MCF 10A (cell line): Measurements from ENCODE around the gene NFKBIZ. TPM values are rescaled to one million over a fixed set of nuclear protein-coding genes. Genes with fewer than 3 reads are reported as not detected.
"Not testable (repeated sequence)": the region's sequence is repeated elsewhere in the genome, so short reads cannot be mapped to it uniquely, and the experiment has no call there.

Source experiments
- BruUV-seq: library from RNA; stranded (reverse); fragments of 400-500 nt; replicated peaks from 2 replicates; lab custom pipeline; 2021; lab: Mats Ljungman, UMichigan
- CTCF ChIA-PET: fragments of 300-600 bp; sonication (Branson Sonifier 250); formaldehyde crosslinking; extraction: SDS; loops from one replicate; lab custom pipeline; 2021; ENCODE audit warnings: antibody characterized with exemption, inconsistent platforms; lab: Yijun Ruan, JAX
- POLR2A ChIA-PET: fragments of 300-600, 350-650 bp; sonication (Branson Sonifier 250); formaldehyde crosslinking; extraction: SDS; loops from one replicate; lab custom pipeline; 2020; ENCODE audit warnings: antibody characterized with exemption, inconsistent platforms; lab: Yijun Ruan, JAX
- DNase-seq: peaks from one replicate; pipeline ENCODE4 v3.0.0-alpha.2; 2018; ENCODE audit not compliant: unreplicated experiment
- H3K27ac Mint-ChIP-seq: one replicate; pipeline ENCODE4 v1.8.0; 2022; ENCODE audit warnings: mild to moderate bottlenecking, low read depth, mixed read lengths; ENCODE audit not compliant: unreplicated experiment
- H3K27me3 Mint-ChIP-seq: one replicate; pipeline ENCODE4 v1.8.0; 2022; ENCODE audit warnings: mixed read lengths; ENCODE audit not compliant: insufficient read depth, unreplicated experiment
- H3K36me3 Mint-ChIP-seq: one replicate; pipeline ENCODE4 v1.8.0; 2022; ENCODE audit warnings: mild to moderate bottlenecking, moderate library complexity, mixed read lengths; ENCODE audit not compliant: insufficient read depth, unreplicated experiment
- H3K4me1 Mint-ChIP-seq: one replicate; pipeline ENCODE4 v1.8.0; 2022; ENCODE audit warnings: mixed read lengths; ENCODE audit not compliant: insufficient read depth, unreplicated experiment
- H3K4me3 Mint-ChIP-seq: one replicate; pipeline ENCODE4 v1.8.0; 2022; ENCODE audit warnings: mild to moderate bottlenecking, moderate library complexity, mixed read lengths; ENCODE audit not compliant: unreplicated experiment
- H3K9me3 Mint-ChIP-seq: one replicate; pipeline ENCODE4 v1.8.0; 2022; ENCODE audit warnings: mixed read lengths; ENCODE audit not compliant: unreplicated experiment
- intact Hi-C: fragments of 100-400 bp; cut with micrococcal nuclease; formaldehyde crosslinking; loops from 2 replicates; pipeline ENCODE4 v1.14.1; 2022
- total RNA-seq: library from RNA; stranded (reverse); gene quantifications from 2 replicates; pipeline ENCODE4 v1.2.3, GENCODE V29; 2022
- TF ChIP-seq, protein P1 (sequence below): fragments of 200-600 bp; IDR thresholded peaks from one replicate; pipeline ENCODE4 v1.8.0; 2022; ENCODE audit warnings: antibody characterized with exemption, mild to moderate bottlenecking; ENCODE audit not compliant: unreplicated experiment

NFKBIZ gene
- total RNA-seq, 1 experiment from 2014 or later: 58.8 TPM

GRCh38 chr3:101879623-101880284 lies 30.4 kb downstream of the NFKBIZ start:
- CTCF ChIA-PET: no interaction called here
- Mint-ChIP-seq H3K36me3 (no peaks in the 10 kb centered on the region), H3K27me3 (no peaks in the 10 kb centered on the region), H3K4me1 (peaks cover 10% of the 10 kb centered on the region), H3K9me3 (peaks cover 2% of the 10 kb centered on the region), H3K27ac (no peak overlapping the region), H3K4me3 (no peak overlapping the region)
- TF ChIP-seq, protein P1, sequence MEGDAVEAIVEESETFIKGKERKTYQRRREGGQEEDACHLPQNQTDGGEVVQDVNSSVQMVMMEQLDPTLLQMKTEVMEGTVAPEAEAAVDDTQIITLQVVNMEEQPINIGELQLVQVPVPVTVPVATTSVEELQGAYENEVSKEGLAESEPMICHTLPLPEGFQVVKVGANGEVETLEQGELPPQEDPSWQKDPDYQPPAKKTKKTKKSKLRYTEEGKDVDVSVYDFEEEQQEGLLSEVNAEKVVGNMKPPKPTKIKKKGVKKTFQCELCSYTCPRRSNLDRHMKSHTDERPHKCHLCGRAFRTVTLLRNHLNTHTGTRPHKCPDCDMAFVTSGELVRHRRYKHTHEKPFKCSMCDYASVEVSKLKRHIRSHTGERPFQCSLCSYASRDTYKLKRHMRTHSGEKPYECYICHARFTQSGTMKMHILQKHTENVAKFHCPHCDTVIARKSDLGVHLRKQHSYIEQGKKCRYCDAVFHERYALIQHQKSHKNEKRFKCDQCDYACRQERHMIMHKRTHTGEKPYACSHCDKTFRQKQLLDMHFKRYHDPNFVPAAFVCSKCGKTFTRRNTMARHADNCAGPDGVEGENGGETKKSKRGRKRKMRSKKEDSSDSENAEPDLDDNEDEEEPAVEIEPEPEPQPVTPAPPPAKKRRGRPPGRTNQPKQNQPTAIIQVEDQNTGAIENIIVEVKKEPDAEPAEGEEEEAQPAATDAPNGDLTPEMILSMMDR: no peak
- POLR2A ChIA-PET: no interaction called here
- BruUV-seq: no TSS peak
- DNase-seq: no peak
- intact Hi-C loops: no loop called here

DNA sequence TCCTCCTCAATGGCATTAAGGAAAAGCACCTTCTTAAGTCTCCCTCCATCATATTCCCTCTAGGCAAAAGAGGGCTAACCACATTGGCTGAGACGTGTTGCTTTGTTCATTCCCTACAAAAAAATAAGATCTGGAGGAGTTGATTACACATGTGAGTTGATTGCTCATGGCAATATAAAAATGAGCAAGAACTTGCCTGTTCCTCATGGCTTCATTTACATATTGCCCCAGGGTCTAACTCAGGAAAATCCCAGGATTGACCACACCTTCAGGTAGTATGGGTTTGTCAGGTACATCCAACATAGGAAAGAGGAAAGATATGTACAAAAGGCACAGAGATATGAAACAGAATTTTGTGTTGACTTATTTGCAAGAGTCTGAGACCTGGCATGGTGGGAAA lies 35.5 kb downstream of the NFKBIZ start:
- Mint-ChIP-seq H3K9me3 (peaks cover 6% of the 10 kb centered on the region), H3K4me3 (no peak overlapping the region), H3K36me3 (no peaks in the 10 kb centered on the region), H3K27ac (no peak overlapping the region), H3K4me1 (peaks cover 9% of the 10 kb centered on the region), H3K27me3 (no peaks in the 10 kb centered on the region)
- POLR2A ChIA-PET: no interaction called here
- DNase-seq: no peak
- TF ChIP-seq, protein P1: no peak
- CTCF ChIA-PET: no interaction called here
- intact Hi-C loops: no loop called here
- BruUV-seq: no TSS peak

- H3K27me3 Mint-ChIP-seq, BruUV-seq, H3K9me3 Mint-ChIP-seq, H3K4me3 Mint-ChIP-seq, DNase-seq, POLR2A ChIA-PET, H3K36me3 Mint-ChIP-seq, H3K4me1 Mint-ChIP-seq, H3K27ac Mint-ChIP-seq, intact Hi-C loops: not testable (repeated sequence)
- CTCF ChIA-PET: interaction anchor here (0.6 kb wide), 1 partner anchor 10 kb away, joined by 3 read pairs; no protein-coding TSS in a partner anchor
Measured at GRCh38 chr3:101885584-101885983, 36.3 kb downstream of the NFKBIZ start.

- Mint-ChIP-seq H3K36me3 (no peaks in the 10 kb centered on the region), H3K9me3 (peaks cover 6% of the 10 kb centered on the region), H3K4me3 (no peak overlapping the region), H3K27ac (peak overlapping the region; percentile 57), H3K27me3 (no peaks in the 10 kb centered on the region), H3K4me1 (peaks cover 9% of the 10 kb centered on the region)
- CTCF ChIA-PET: interaction anchor here (0.5 kb wide), 1 partner anchor 143 kb away, joined by 3 read pairs; no protein-coding TSS in a partner anchor
- TF ChIP-seq, protein P1: no peak
- no TSS peak for BruUV-seq
- intact Hi-C loops: no loop called here
- POLR2A ChIA-PET: interaction anchor here (1.2 kb wide), 1 partner anchor 20 kb away, joined by 3 read pairs; no protein-coding TSS in a partner anchor
- DNase-seq: peak; percentile 50
Measured at GRCh38 chr3:101886626-101887025, 37.3 kb downstream of the NFKBIZ start.
